SK-N-SH treated with all-trans-retinoic acid at 6 μM for 48 hours (cell line): ENCODE measurements around the gene CNPPD1.

Experiments
- ATAC-seq: fragments of 200-7000 bp; cut with Tn5 transposase; 3 replicates; pipeline ENCODE4 v1.9.1; 2020; ENCODE audit warnings: mild to moderate bottlenecking, moderate library complexity
- BACH2 ChIP-seq: fragments of 250-450 bp; sonication (Bioruptor Pico); IDR thresholded peaks from 2 replicates; pipeline ENCODE4 v1.9.0; 2021; ENCODE audit warnings: mild to moderate bottlenecking, borderline replicate concordance
- CSDC2 ChIP-seq: fragments of 250-450 bp; sonication (Bioruptor Pico); IDR thresholded peaks from 2 replicates; pipeline ENCODE4 v1.5.0; 2020; ENCODE audit warnings: mild to moderate bottlenecking, moderate library complexity
- ESRRG ChIP-seq: fragments of 250-450 bp; sonication (Bioruptor Pico); IDR thresholded peaks from 2 replicates; pipeline ENCODE4 v1.6.1; 2021; ENCODE audit warnings: mild to moderate bottlenecking
- GLIS3 ChIP-seq: fragments of 250-450 bp; sonication (Bioruptor Pico); IDR thresholded peaks from 2 replicates; pipeline ENCODE4 v1.5.0; 2020; ENCODE audit warnings: mild to moderate bottlenecking, moderate library complexity
- ISL1 ChIP-seq: fragments of 250-450 bp; sonication (Bioruptor Pico); IDR thresholded peaks from 2 replicates; pipeline ENCODE4 v2.1.2; 2022; ENCODE audit warnings: mild to moderate bottlenecking, moderate library complexity
- OSR1 ChIP-seq: fragments of 250-450 bp; sonication (Bioruptor Pico); IDR thresholded peaks from 2 replicates; pipeline ENCODE4 v1.8.0; 2022; ENCODE audit warnings: moderate library complexity, mild to moderate bottlenecking, inconsistent platforms
- RARB ChIP-seq: fragments of 250-450 bp; sonication (Bioruptor Pico); IDR thresholded peaks from 2 replicates; pipeline ENCODE4 v1.8.0; 2021; ENCODE audit warnings: mild to moderate bottlenecking, moderate library complexity
- SNAI2 ChIP-seq: fragments of 250-450 bp; sonication (Bioruptor Pico); IDR thresholded peaks from 2 replicates; pipeline ENCODE4 v1.5.0; 2020; ENCODE audit warnings: mild to moderate bottlenecking, moderate library complexity
- TCF4 ChIP-seq: fragments of 250-450 bp; sonication (Bioruptor Pico); IDR thresholded peaks from 2 replicates; pipeline ENCODE4 v1.8.0; 2021; ENCODE audit warnings: mild to moderate bottlenecking, moderate library complexity, borderline replicate concordance
- TOX ChIP-seq: fragments of 250-450 bp; sonication (Bioruptor Pico); IDR thresholded peaks from 2 replicates; pipeline ENCODE4 v1.8.0; 2021; ENCODE audit warnings: mild to moderate bottlenecking, moderate library complexity, borderline replicate concordance
- ZC3H10 ChIP-seq: fragments of 250-450 bp; sonication (Bioruptor Pico); IDR thresholded peaks from 2 replicates; pipeline ENCODE4 v1.5.1; 2021; ENCODE audit warnings: mild to moderate bottlenecking, moderate library complexity
- ZFP3 ChIP-seq: fragments of 250-450 bp; sonication (Bioruptor Pico); IDR thresholded peaks from 2 replicates; pipeline ENCODE4 v1.5.0; 2020; ENCODE audit warnings: mild to moderate bottlenecking, moderate library complexity
- ZFP30 ChIP-seq: fragments of 450-650 bp; formaldehyde crosslinking; IDR thresholded peaks from 2 replicates; pipeline ENCODE4 v1.5.0; 2022; ENCODE audit warnings: mild to moderate bottlenecking, moderate library complexity
- ZNF565 ChIP-seq: fragments of 450-650 bp; formaldehyde crosslinking; conservative IDR thresholded peaks from 2 replicates; pipeline ENCODE4 v1.5.0; 2020; ENCODE audit warnings: low read depth, mild to moderate bottlenecking, moderate library complexity
- ZNF70 ChIP-seq: fragments of 450-650 bp; formaldehyde crosslinking; IDR thresholded peaks from 2 replicates; pipeline ENCODE4 v1.5.0; 2020; ENCODE audit warnings: mild to moderate bottlenecking, moderate library complexity
- ZNF8 ChIP-seq: fragments of 450-650 bp; formaldehyde crosslinking; IDR thresholded peaks from 2 replicates; pipeline ENCODE4 v1.5.0; 2020; ENCODE audit warnings: mild to moderate bottlenecking, moderate library complexity
- TF ChIP-seq, protein P1 (sequence below): fragments of 250-450 bp; sonication (Bioruptor Pico); IDR thresholded peaks from 2 replicates; pipeline ENCODE4 v1.5.1; 2021; ENCODE audit warnings: mild to moderate bottlenecking, moderate library complexity
- TF ChIP-seq, protein P2 (sequence below): fragments of 250-450 bp; sonication (Bioruptor Pico); IDR thresholded peaks from 2 replicates; pipeline ENCODE4 v1.5.1; 2020; ENCODE audit warnings: low read depth, mild to moderate bottlenecking, moderate library complexity
- TF ChIP-seq, protein P3 (sequence below): fragments of 250-450 bp; sonication (Bioruptor Pico); IDR thresholded peaks from 2 replicates; pipeline ENCODE4 v1.8.0; 2020; ENCODE audit warnings: mild to moderate bottlenecking, moderate library complexity, borderline replicate concordance
- TF ChIP-seq, protein P4 (sequence below): fragments of 250-450 bp; sonication (Bioruptor Pico); IDR thresholded peaks from 2 replicates; pipeline ENCODE4 v1.5.0; 2020; ENCODE audit warnings: mild to moderate bottlenecking, moderate library complexity

Gene CNPPD1

GRCh38 chr2:219214141-219214540 lies 37.4 kb upstream of the CNPPD1 start (continued):
- TF ChIP-seq ZNF70 (CRISPR knock-in tag) (no peak), TOX (CRISPR knock-in tag) (no peak)

DNA sequence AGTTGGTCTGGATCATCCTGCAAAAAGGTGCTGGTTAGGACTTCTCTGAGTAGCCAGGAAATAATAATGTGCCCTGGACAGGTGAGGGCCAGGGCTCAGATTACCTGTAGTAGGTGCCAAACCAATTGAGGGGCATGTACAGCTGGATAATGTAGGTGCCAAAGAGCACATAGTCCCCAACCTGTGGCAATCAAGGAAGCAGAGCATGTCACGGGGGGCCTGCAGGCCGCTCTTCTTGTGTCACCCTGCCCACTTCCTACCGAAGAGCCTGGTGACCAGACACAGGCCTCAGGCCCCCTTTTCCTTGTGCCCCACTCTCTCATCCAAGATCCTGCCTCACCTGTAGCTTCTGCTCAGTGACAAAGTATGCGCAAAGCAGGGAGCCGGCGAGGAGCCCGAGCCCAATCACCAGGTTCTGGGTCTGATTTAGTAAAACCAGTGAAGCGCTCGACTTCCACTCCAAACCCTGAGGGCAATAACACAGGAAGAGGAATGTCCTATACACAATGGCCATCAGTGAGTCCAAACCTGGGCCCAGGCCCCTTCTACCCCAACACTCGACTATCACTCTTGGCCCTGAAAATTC lies 36.9 kb upstream of the CNPPD1 start:
- no peak for TF ChIP-seq ZNF8
- TF ChIP-seq SNAI2 (CRISPR knock-in tag), result no peak
- no peak for TF ChIP-seq RARB
- TF ChIP-seq ZNF565 (CRISPR knock-in tag), result no peak
- no peak for TF ChIP-seq BACH2
- TF ChIP-seq, protein P1, sequence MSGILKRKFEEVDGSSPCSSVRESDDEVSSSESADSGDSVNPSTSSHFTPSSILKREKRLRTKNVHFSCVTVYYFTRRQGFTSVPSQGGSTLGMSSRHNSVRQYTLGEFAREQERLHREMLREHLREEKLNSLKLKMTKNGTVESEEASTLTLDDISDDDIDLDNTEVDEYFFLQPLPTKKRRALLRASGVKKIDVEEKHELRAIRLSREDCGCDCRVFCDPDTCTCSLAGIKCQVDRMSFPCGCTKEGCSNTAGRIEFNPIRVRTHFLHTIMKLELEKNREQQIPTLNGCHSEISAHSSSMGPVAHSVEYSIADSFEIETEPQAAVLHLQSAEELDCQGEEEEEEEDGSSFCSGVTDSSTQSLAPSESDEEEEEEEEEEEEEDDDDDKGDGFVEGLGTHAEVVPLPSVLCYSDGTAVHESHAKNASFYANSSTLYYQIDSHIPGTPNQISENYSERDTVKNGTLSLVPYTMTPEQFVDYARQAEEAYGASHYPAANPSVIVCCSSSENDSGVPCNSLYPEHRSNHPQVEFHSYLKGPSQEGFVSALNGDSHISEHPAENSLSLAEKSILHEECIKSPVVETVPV (CRISPR knock-in tag), result no peak
- TF ChIP-seq, protein P2, sequence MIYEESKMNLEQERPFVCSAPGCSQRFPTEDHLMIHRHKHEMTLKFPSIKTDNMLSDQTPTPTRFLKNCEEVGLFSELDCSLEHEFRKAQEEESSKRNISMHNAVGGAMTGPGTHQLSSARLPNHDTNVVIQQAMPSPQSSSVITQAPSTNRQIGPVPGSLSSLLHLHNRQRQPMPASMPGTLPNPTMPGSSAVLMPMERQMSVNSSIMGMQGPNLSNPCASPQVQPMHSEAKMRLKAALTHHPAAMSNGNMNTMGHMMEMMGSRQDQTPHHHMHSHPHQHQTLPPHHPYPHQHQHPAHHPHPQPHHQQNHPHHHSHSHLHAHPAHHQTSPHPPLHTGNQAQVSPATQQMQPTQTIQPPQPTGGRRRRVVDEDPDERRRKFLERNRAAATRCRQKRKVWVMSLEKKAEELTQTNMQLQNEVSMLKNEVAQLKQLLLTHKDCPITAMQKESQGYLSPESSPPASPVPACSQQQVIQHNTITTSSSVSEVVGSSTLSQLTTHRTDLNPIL, result no peak
- no peak for TF ChIP-seq ZFP3 (CRISPR knock-in tag)
- no peak for TF ChIP-seq ZNF70 (CRISPR knock-in tag)
- TF ChIP-seq OSR1, result no peak
- no peak for TF ChIP-seq ZFP30
- TF ChIP-seq, all 23 proteins: peak for 0
- no peak for ATAC-seq

DNA sequence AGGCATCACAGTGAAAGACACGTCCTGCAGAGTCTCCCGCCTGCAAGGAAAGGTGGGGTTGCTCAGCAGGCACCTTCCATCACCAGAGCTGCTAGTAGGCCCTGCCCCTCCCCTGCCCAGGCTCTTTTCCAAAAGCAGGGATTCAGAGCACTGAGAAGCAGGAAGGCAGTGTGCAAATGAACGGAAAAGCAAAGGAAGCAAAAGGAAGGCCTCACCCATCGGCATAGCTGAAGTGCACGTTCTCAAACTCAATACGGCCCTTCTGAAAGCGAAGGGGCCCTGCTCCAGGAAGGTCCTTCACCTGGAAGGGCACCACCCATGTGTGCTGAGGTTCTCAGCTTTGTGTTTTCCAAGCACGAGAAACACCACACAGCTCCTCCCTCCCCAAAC lies 36.3 kb upstream of the CNPPD1 start:
- TF ChIP-seq ZNF565 (CRISPR knock-in tag) (no peak), ISL1 (no peak), GLIS3 (CRISPR knock-in tag) (no peak), ZFP3 (CRISPR knock-in tag) (no peak), TOX (CRISPR knock-in tag) (no peak), RARB (no peak), ESRRG (CRISPR knock-in tag) (no peak), ZC3H10 (no peak), ZNF70 (CRISPR knock-in tag) (no peak)
- TF ChIP-seq, protein P3, sequence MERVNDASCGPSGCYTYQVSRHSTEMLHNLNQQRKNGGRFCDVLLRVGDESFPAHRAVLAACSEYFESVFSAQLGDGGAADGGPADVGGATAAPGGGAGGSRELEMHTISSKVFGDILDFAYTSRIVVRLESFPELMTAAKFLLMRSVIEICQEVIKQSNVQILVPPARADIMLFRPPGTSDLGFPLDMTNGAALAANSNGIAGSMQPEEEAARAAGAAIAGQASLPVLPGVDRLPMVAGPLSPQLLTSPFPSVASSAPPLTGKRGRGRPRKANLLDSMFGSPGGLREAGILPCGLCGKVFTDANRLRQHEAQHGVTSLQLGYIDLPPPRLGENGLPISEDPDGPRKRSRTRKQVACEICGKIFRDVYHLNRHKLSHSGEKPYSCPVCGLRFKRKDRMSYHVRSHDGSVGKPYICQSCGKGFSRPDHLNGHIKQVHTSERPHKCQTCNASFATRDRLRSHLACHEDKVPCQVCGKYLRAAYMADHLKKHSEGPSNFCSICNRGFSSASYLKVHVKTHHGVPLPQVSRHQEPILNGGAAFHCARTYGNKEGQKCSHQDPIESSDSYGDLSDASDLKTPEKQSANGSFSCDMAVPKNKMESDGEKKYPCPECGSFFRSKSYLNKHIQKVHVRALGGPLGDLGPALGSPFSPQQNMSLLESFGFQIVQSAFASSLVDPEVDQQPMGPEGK, result no peak
- TF ChIP-seq, protein P1 (CRISPR knock-in tag), result no peak
- TF ChIP-seq, all 23 proteins: peak for 0

DNA sequence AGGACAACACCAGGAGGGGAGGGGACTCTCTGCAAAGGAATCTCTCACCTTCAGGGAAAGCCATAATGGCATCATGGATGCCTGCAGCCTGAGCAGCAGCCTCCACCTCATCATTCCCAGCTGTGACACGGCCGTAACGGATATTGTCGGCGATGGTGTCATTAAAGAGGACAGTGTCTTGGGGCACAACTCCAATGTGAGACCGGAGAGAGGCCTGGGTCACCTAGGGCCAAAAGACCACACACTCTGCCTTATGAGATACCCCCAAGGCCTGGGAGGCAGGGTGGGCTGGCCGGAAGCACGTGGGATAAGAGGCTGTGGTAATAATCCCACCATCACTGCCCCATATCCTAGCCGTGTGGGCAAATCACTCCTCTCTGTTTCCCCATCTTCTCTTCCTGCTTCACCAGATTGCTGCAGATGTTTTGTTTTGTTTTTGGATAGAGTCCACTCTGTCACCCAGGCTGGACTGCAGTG lies 34.2 kb upstream of the CNPPD1 start:
- no peak for ATAC-seq
- no peak for TF ChIP-seq BACH2
- TF ChIP-seq, all 23 proteins: peak for 0

More for the DNA sequence above, 36.3 kb upstream of the CNPPD1 start:
- ATAC-seq, result no peak

- ATAC-seq, result no peak
- TF ChIP-seq TCF4 (no peak), ZNF565 (CRISPR knock-in tag) (no peak), ZNF8 (no peak), RARB (no peak), ZNF70 (CRISPR knock-in tag) (no peak), ISL1 (no peak), GLIS3 (CRISPR knock-in tag) (no peak), OSR1 (no peak), ZC3H10 (no peak), CSDC2 (CRISPR knock-in tag) (no peak), TOX (CRISPR knock-in tag) (no peak), ESRRG (CRISPR knock-in tag) (no peak)
- TF ChIP-seq, protein P1 (CRISPR knock-in tag), result no peak
- TF ChIP-seq, protein P4, sequence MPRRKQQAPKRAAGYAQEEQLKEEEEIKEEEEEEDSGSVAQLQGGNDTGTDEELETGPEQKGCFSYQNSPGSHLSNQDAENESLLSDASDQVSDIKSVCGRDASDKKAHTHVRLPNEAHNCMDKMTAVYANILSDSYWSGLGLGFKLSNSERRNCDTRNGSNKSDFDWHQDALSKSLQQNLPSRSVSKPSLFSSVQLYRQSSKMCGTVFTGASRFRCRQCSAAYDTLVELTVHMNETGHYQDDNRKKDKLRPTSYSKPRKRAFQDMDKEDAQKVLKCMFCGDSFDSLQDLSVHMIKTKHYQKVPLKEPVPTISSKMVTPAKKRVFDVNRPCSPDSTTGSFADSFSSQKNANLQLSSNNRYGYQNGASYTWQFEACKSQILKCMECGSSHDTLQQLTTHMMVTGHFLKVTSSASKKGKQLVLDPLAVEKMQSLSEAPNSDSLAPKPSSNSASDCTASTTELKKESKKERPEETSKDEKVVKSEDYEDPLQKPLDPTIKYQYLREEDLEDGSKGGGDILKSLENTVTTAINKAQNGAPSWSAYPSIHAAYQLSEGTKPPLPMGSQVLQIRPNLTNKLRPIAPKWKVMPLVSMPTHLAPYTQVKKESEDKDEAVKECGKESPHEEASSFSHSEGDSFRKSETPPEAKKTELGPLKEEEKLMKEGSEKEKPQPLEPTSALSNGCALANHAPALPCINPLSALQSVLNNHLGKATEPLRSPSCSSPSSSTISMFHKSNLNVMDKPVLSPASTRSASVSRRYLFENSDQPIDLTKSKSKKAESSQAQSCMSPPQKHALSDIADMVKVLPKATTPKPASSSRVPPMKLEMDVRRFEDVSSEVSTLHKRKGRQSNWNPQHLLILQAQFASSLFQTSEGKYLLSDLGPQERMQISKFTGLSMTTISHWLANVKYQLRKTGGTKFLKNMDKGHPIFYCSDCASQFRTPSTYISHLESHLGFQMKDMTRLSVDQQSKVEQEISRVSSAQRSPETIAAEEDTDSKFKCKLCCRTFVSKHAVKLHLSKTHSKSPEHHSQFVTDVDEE (CRISPR knock-in tag), result no peak
- TF ChIP-seq, protein P3, result no peak
- TF ChIP-seq, all 23 proteins: peak for 0
Measured at GRCh38 chr2:219210196-219210885, 33.6 kb upstream of the CNPPD1 start.
